H1 (cell line): ENCODE results near the gene TCEA2. TPM values are rescaled to one million over a fixed set of nuclear protein-coding genes. Genes with fewer than 3 reads are reported as not detected.
A peak's percentile ranks its signal among the peaks of the same experiment; 100 is the strongest.

ENCODE experiments used
- EP300 ChIP-seq, 2 experiments: IDR thresholded peaks; 1 replicate in 1 of 2; 2 replicates in 1 of 2; pipeline ENCODE4 v1.6.1; 2011 to 2012; ENCODE audit warnings: low read depth in 2 of 2, low read length in 2 of 2, mild to moderate bottlenecking in 2 of 2, borderline replicate concordance in 1 of 2, inconsistent platforms in 1 of 2, moderate library complexity in 1 of 2
- KDM1A ChIP-seq: fragments of 200-600, 300-600 bp; sonication (generic); IDR thresholded peaks from 2 replicates; pipeline ENCODE4 v1.7.1; 2016; ENCODE audit warnings: mild to moderate bottlenecking, low read length, borderline replicate concordance
- SUZ12 ChIP-seq: fragments of 200-600 bp; sonication (generic); IDR thresholded peaks from 2 replicates; pipeline ENCODE4 v1.6.1; 2012; ENCODE audit warnings: mild to moderate bottlenecking, inconsistent platforms, low read length, moderate library complexity, mixed read lengths
- polyA plus RNA-seq, 7 experiments: library from polyadenylated mRNA; depleted of rRNA in 3 of 7; stranded (reverse) in 5 of 7; unstranded in 2 of 7; fragments of >200 nt in 5 of 7; fragments of 200-250 nt in 2 of 7; gene quantifications; 1 replicate in 5 of 7; 2 replicates in 1 of 7; 4 replicates in 1 of 7; pipeline versions ENCODE4 v1.2.1 to v1.2.3, GENCODE V29; 2011 to 2013; ENCODE audit warnings: missing spikeins in 2 of 7, mixed read lengths in 2 of 7
- total RNA-seq: library from RNA; stranded (reverse); fragmentation: NEBNext Ultra II Directional; extraction: Animal tissue kit (Norgen Biotek cat#: 25700); gene quantifications from 2 replicates; pipeline ENCODE4 v1.2.1, GENCODE V29; 2021

The TCEA2 gene
- total and polyA plus RNA-seq, 2 of the 8 experiments (the other 6 are each of a cell fraction or from before 2014, with no cell fraction given), result 41.4 to 42.3 TPM

DNA sequence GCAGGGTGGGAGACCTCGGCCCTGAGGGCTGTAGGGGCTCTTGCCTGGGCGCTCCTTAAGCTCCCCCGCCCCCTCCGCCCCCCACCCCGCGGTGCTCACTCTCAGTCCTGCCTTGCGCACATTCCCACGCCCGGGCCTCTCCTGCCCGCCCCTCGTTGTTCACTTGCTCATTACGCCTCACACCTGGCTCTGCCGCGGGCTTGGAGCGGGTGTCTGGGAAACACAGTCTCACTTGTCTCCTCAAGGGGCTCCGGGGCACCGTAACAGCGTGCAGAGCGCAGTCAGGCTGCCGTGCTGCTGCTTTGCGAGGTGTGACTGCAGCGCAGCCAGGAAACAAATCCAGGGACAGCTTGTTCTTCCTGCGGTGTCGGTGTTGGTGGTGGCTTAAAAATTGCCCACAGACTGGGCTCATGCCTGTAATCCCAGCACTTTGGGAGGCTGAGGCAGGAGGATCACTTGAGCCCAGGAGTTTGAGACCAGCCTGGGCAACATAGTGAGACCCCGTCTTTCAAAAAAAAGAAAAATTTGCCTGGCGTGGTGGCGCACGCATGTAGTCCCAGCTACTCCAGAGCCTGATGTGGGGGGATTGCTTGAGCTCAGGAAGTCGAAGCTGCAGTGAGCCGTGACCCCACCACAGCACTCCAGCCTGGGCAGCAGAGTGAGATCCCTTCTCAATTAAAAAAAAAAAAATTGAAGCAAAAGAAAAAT is 39.8 kb downstream of the TCEA2 start (continued):
- no peak for TF ChIP-seq EP300 (IDR thresholded peaks at IDR 0.05; ENCODE audit: borderline replicate concordance in 1 of 2, low read depth in 2 of 2, low read length in 2 of 2)
- no peak for TF ChIP-seq SUZ12
- TF ChIP-seq KDM1A, result peak; percentile 92
